Measurements from ENCODE around the gene RPN2.

- TF ChIP-seq CTCF (IDR thresholded peaks at IDR 0.05) (no peak), POLR2A (IDR thresholded peaks at IDR 0.05) (no peak)
Observed at GRCh38 chr20:37147250-37147649, 31.9 kb upstream of the RPN2 start.
